HEK293T (cell line): ENCODE data around the gene PIGO.

Experiments
- CTCF ChIA-PET: fragments of 350-600 bp; formaldehyde crosslinking; extraction: SDS; loops from one replicate; lab custom pipeline; 2021; ENCODE audit warnings: antibody characterized with exemption, inconsistent platforms; lab: Yijun Ruan, JAX
- POLR2A ChIA-PET: fragments of 350-600 bp; formaldehyde crosslinking; extraction: SDS; loops from one replicate; lab custom pipeline; 2020; ENCODE audit warnings: antibody characterized with exemption, inconsistent platforms; lab: Yijun Ruan, JAX
- DNase-seq: peaks from one replicate; pipeline ENCODE4 v3.0.0; 2012; ENCODE audit warnings: mixed read lengths; ENCODE audit errors: extremely low spot score
- ARNT ChIP-seq: fragments of 450-650 bp; IDR thresholded peaks from 2 replicates; pipeline ENCODE4 v1.6.1; 2017; ENCODE audit warnings: mild to moderate bottlenecking
- BHLHE40 ChIP-seq: fragments of 450-650 bp; IDR thresholded peaks from 2 replicates; pipeline ENCODE4 v1.6.1; 2016; ENCODE audit warnings: mild to moderate bottlenecking, moderate library complexity, borderline replicate concordance
- CTBP1 ChIP-seq: fragments of 450-650 bp; IDR thresholded peaks from 2 replicates; pipeline ENCODE4 v1.6.1; 2016; ENCODE audit warnings: borderline replicate concordance
- ELF4 ChIP-seq: fragments of 450-650 bp; IDR thresholded peaks from 2 replicates; pipeline ENCODE4 v1.6.1; 2017; ENCODE audit warnings: antibody characterized with exemption
- FOXA1 ChIP-seq: fragments of 450-650 bp; IDR thresholded peaks from 2 replicates; pipeline ENCODE4 v1.6.1; 2016; ENCODE audit warnings: mild to moderate bottlenecking
- FOXK2 ChIP-seq: fragments of 450-650 bp; IDR thresholded peaks from 2 replicates; pipeline ENCODE4 v1.6.1; 2016; ENCODE audit warnings: mild to moderate bottlenecking
- FOXM1 ChIP-seq: fragments of 450-650 bp; IDR thresholded peaks from 2 replicates; pipeline ENCODE4 v1.6.1; 2017; ENCODE audit warnings: mild to moderate bottlenecking, borderline replicate concordance
- HDGF ChIP-seq: fragments of 450-650 bp; IDR thresholded peaks from 2 replicates; pipeline ENCODE4 v1.6.1; 2017; ENCODE audit warnings: antibody characterized with exemption, borderline replicate concordance
- L3MBTL2 ChIP-seq: fragments of 450-650 bp; conservative IDR thresholded peaks from 2 replicates; pipeline ENCODE4 v1.6.1; 2016; ENCODE audit warnings: mild to moderate bottlenecking
- LEF1 ChIP-seq: fragments of 450-650 bp; IDR thresholded peaks from 2 replicates; pipeline ENCODE4 v1.6.1; 2017; ENCODE audit warnings: mild to moderate bottlenecking, borderline replicate concordance
- NFRKB ChIP-seq: fragments of 450-650 bp; IDR thresholded peaks from 2 replicates; pipeline ENCODE4 v1.6.1; 2016; ENCODE audit warnings: mild to moderate bottlenecking, moderate library complexity
- PKNOX1 ChIP-seq: fragments of 450-650 bp; IDR thresholded peaks from 2 replicates; pipeline ENCODE4 v1.6.1; 2016
- SP1 ChIP-seq: fragments of 450-650 bp; IDR thresholded peaks from 2 replicates; pipeline ENCODE4 v1.6.1; 2017
- SUZ12 ChIP-seq: fragments of 450-650 bp; IDR thresholded peaks from 2 replicates; pipeline ENCODE4 v1.6.1; 2016; ENCODE audit warnings: mild to moderate bottlenecking
- TARDBP ChIP-seq: fragments of 450-650 bp; IDR thresholded peaks from 2 replicates; pipeline ENCODE4 v1.6.1; 2016
- ZNF384 ChIP-seq: fragments of 450-650 bp; IDR thresholded peaks from 2 replicates; pipeline ENCODE4 v1.6.1; 2016

PIGO gene

GRCh38 chr9:35134920-35135319, 38.5 kb upstream of the PIGO start:
- TF ChIP-seq ELF4: no peak
- no peak for TF ChIP-seq PKNOX1
- no peak for TF ChIP-seq CTBP1
- TF ChIP-seq SUZ12: no peak
- TF ChIP-seq TARDBP: no peak
- no peak for TF ChIP-seq NFRKB
- no peak for TF ChIP-seq SP1
- no peak for TF ChIP-seq FOXM1
- no peak for TF ChIP-seq HDGF
- no peak for TF ChIP-seq FOXK2
- no peak for TF ChIP-seq BHLHE40
- TF ChIP-seq LEF1: no peak
- no peak for TF ChIP-seq FOXA1
- TF ChIP-seq ZNF384: no peak
- TF ChIP-seq L3MBTL2: no peak
- ChIA-PET CTCF (no interaction called here), POLR2A (no interaction called here)
- DNase-seq: no peak

GRCh38 chr9:35116898-35117551, 20.6 kb upstream of the PIGO start:
- ChIA-PET CTCF (interaction anchor here (0.7 to 1.7 kb wide), 3 partner anchors 14 to 481 kb away, joined by 3 to 4 read pairs (median 4); no protein-coding TSS in a partner anchor), POLR2A (interaction anchor here (1.5 kb wide), 1 partner anchor 14 kb away, joined by 5 read pairs; the partner anchor contains the start of gene STOML2)
- TF ChIP-seq FOXA1 (no peak), LEF1 (no peak), PKNOX1 (0 out of 2 replicates have a peak, but pooled peaks have one; percentile 16), ELF4 (no peak), NFRKB (no peak)
- peak; percentile 80 for DNase-seq

DNA sequence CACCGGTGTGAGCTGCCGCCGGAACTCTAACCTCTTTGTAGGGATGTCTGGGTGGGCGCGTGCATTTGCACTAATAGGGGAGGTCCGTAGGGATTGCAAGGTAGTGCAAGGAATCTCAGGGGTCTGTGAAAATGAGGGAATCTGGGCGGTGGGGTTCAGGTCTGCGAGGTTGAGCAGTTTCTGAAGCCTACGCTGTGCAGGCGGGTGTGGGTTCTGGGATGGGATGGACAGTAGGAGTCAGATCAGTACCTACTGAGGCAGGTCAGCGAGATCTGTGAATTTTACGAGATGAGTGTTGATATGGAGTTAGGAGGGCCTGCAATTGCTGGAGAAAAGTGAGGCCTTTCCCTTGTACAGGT, 20.1 kb upstream of the PIGO start:
- no peak for TF ChIP-seq TARDBP
- no peak for TF ChIP-seq LEF1
- no peak for TF ChIP-seq SUZ12
- DNase-seq: no peak
- ChIA-PET CTCF (interaction anchor here (0.5 to 1.7 kb wide), 4 partner anchors 13 to 482 kb away, joined by 3 to 4 read pairs (median 4); no protein-coding TSS in a partner anchor), POLR2A (interaction anchor here (1.5 kb wide), 1 partner anchor 13 kb away, joined by 5 read pairs; the partner anchor contains the start of gene STOML2)

- peak; percentile 89 for DNase-seq
- no peak for TF ChIP-seq LEF1
- TF ChIP-seq FOXK2: no peak
- no peak for TF ChIP-seq BHLHE40
- TF ChIP-seq SP1: no peak
- TF ChIP-seq NFRKB: no peak
- TF ChIP-seq L3MBTL2: peak; percentile 86
- TF ChIP-seq TARDBP: no peak
- no peak for TF ChIP-seq CTBP1
- TF ChIP-seq FOXM1: no peak
- TF ChIP-seq HDGF: 0 out of 2 replicates have a peak, but pooled peaks have one; percentile 34
- no peak for TF ChIP-seq ZNF384
- no peak for TF ChIP-seq ARNT
- TF ChIP-seq SUZ12: no peak
- TF ChIP-seq ELF4: no peak
- TF ChIP-seq FOXA1: no peak
- peak; percentile 84 for TF ChIP-seq PKNOX1
- ChIA-PET POLR2A (interaction anchor here (0.7 to 1.9 kb wide), 4 partner anchors 13 to 46 kb away, joined by 3 to 5 read pairs (median 4); partner anchors contain the start of genes STOML2 and UNC13B), CTCF (interaction anchor here (0.5 to 1.7 kb wide), 2 partner anchors 13 to 14 kb away, joined by 3 to 4 read pairs; no protein-coding TSS in a partner anchor)
Measured at GRCh38 chr9:35115680-35116538, 19.5 kb upstream of the PIGO start, which contains the start of gene ATOSB. Gene ATOSB, minus strand, starts transcription at chr9:35115862. Its CDS starts 7,588 bp downstream, at chr9:35108274.

DNA sequence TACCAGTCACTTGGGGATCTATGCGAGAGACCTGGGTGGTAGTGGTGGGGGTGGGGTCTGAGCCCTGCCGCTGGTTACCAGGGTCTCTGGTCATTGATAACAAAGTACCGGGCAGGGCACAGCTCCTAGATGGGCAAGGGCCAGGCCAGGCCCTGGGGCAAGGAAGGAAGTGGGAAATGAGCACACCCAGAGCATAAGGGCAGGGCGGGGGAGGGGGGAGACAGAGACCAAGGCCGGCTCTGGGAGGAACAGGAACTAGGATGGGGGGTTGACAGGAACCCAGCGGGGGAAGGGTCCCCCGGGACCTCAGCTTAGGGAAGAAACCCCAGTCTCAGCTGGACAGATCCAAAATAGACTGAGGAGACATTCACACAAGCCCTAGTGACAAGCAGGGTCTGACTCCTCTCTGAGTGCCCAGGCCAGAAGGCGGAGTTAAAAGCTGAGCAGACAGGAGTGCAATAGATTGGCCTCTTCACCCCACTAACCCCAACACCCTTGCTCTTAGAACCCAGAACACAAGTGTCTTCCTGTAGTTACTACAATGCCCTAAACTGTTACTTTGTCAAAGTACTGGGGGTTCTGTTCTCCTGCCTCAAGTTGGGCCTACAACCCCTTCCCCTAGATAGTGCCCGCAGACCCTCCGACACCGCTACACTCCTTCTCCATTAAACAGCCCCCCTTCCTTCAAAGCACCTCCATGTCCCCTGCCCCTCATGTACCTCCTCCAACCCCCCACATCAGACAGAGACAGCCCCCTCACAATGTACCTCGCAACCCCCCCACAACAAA, 18.6 kb upstream of the PIGO start:
- TF ChIP-seq BHLHE40: no peak
- no peak for TF ChIP-seq ZNF384
- TF ChIP-seq TARDBP: no peak
- no peak for TF ChIP-seq PKNOX1
- TF ChIP-seq L3MBTL2: no peak
- no peak for TF ChIP-seq LEF1
- no peak for TF ChIP-seq ARNT
- no peak for TF ChIP-seq FOXK2
- ChIA-PET CTCF (interaction anchor here (1.7 kb wide), 1 partner anchor 12 kb away, joined by 4 read pairs; no protein-coding TSS in a partner anchor), POLR2A (interaction anchor here (0.6 to 1.9 kb wide), 5 partner anchors 11 to 381 kb away, joined by 3 to 11 read pairs (median 3); partner anchors contain the start of gene STOML2)
- no peak for DNase-seq
